Ovary (tissue), 3 donors: ENCODE measurements around the gene TRAF3IP1.

Source experiments
- CTCF ChIP-seq, 3 donors: fragments of 450-650 bp in 2 of 3; fragments of 200-600 bp in 1 of 3; IDR thresholded peaks; one replicate each; pipeline versions ENCODE4 v1.5.1 to v1.8.0; 2016 to 2022; ENCODE audit warnings: antibody characterized with exemption in 3 of 3, mild to moderate bottlenecking in 1 of 3
- POLR2A ChIP-seq: fragments of 450-650 bp; IDR thresholded peaks from one replicate; pipeline ENCODE4 v1.6.1; 2017; ENCODE audit warnings: antibody characterized with exemption, mild to moderate bottlenecking, moderate library complexity
- donor health status: DM: no; HTN: no; CAD: no.

GRCh38 chr2:238296638-238297457 lies 23.5 kb upstream of the TRAF3IP1 start:
- TF ChIP-seq CTCF (IDR thresholded peaks at IDR 0.05) (no peak), POLR2A (no peak)
